ENCODE results near the gene CILP2.

DNA sequence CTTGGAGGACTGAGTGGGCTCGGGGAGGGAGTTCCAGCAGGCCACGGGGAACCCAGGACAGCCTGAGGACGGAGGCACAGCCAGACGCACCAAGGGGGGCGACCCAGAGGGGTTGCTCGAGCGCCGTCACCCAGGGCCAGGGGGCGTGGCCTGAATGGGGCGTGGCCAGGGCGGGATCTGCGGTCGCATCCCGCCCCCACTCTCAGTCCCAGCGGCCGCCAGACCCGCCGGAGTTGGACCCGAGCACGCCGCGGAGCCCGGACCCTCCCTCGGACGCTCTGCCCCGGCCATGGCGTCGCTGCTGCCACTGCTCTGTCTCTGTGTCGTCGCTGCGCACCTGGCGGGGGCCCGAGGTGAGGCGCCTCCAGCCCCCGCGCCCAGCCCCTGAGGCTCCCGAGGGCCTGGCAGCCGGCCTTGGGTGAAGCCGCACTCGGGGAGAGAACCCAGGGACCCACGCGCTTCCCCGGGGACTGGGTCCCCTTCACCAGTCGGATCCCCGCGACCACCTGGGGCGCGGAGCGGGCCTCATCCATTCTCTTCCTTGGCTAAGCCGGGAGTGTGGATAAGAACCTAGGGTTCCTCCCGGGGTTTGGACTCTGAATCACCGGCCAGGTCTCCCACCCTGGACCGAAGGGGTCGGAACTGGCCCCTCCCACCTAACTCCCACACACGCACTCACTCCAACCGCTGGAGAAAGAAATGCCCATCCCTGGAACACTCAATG lies at the start of gene CILP2:
- TF ChIP-seq, protein P1, sequence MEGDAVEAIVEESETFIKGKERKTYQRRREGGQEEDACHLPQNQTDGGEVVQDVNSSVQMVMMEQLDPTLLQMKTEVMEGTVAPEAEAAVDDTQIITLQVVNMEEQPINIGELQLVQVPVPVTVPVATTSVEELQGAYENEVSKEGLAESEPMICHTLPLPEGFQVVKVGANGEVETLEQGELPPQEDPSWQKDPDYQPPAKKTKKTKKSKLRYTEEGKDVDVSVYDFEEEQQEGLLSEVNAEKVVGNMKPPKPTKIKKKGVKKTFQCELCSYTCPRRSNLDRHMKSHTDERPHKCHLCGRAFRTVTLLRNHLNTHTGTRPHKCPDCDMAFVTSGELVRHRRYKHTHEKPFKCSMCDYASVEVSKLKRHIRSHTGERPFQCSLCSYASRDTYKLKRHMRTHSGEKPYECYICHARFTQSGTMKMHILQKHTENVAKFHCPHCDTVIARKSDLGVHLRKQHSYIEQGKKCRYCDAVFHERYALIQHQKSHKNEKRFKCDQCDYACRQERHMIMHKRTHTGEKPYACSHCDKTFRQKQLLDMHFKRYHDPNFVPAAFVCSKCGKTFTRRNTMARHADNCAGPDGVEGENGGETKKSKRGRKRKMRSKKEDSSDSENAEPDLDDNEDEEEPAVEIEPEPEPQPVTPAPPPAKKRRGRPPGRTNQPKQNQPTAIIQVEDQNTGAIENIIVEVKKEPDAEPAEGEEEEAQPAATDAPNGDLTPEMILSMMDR (IDR thresholded peaks at IDR 0.05): no peak
- TF ChIP-seq POLR2AphosphoS5 (IDR thresholded peaks at IDR 0.05; ENCODE audit: insufficient read depth in 1 of 2, low read depth in 1 of 2): no peak
